Activated T-helper 2 cell treated with anti-CD3 and anti-CD28 coated beads, Interferon-gamma antibody, Interleukin-2, Interleukin-4, amounts not matched to agents 10 μg/mL and 5 μg/mL and 100 μg/mL, durations not matched to agents 14 hours and 24 hours and 36 hours (primary cell): ENCODE measurements around the gene OSTM1. TPM values are rescaled to one million over a fixed set of nuclear protein-coding genes. Genes with fewer than 3 reads are reported as not detected.

Experiments used
- DNase-seq: peaks from one replicate; pipeline ENCODE4 v3.0.0; 2021; ENCODE audit warnings: low spot score
- H3K27ac Mint-ChIP-seq: one replicate; pipeline ENCODE4 v1.8.0; 2021; ENCODE audit warnings: mixed read lengths
- H3K27me3 Mint-ChIP-seq: one replicate; pipeline ENCODE4 v1.8.0; 2021; ENCODE audit warnings: low read depth, mixed read lengths
- H3K36me3 Mint-ChIP-seq: one replicate; pipeline ENCODE4 v1.8.0; 2021; ENCODE audit warnings: low read depth, mixed read lengths
- H3K4me1 Mint-ChIP-seq: one replicate; pipeline ENCODE4 v1.8.0; 2021; ENCODE audit warnings: low read depth, mixed read lengths
- H3K4me3 Mint-ChIP-seq: one replicate; pipeline ENCODE4 v1.8.0; 2021; ENCODE audit warnings: low read depth, mild to moderate bottlenecking, moderate library complexity, mixed read lengths
- H3K9me3 Mint-ChIP-seq: one replicate; pipeline ENCODE4 v1.8.0; 2021; ENCODE audit warnings: mixed read lengths
- intact Hi-C: fragments of 100-400 bp; cut with micrococcal nuclease; formaldehyde crosslinking; loops from one replicate; pipeline ENCODE4 v1.15.1; 2023
- total RNA-seq: library from RNA; stranded (reverse); gene quantifications from 2 replicates; pipeline ENCODE4 v1.2.3, GENCODE V29; 2022

Gene OSTM1, protein sequence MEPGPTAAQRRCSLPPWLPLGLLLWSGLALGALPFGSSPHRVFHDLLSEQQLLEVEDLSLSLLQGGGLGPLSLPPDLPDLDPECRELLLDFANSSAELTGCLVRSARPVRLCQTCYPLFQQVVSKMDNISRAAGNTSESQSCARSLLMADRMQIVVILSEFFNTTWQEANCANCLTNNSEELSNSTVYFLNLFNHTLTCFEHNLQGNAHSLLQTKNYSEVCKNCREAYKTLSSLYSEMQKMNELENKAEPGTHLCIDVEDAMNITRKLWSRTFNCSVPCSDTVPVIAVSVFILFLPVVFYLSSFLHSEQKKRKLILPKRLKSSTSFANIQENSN
- 15.5 and 16.4 TPM in 2 replicates for total RNA-seq

DNA sequence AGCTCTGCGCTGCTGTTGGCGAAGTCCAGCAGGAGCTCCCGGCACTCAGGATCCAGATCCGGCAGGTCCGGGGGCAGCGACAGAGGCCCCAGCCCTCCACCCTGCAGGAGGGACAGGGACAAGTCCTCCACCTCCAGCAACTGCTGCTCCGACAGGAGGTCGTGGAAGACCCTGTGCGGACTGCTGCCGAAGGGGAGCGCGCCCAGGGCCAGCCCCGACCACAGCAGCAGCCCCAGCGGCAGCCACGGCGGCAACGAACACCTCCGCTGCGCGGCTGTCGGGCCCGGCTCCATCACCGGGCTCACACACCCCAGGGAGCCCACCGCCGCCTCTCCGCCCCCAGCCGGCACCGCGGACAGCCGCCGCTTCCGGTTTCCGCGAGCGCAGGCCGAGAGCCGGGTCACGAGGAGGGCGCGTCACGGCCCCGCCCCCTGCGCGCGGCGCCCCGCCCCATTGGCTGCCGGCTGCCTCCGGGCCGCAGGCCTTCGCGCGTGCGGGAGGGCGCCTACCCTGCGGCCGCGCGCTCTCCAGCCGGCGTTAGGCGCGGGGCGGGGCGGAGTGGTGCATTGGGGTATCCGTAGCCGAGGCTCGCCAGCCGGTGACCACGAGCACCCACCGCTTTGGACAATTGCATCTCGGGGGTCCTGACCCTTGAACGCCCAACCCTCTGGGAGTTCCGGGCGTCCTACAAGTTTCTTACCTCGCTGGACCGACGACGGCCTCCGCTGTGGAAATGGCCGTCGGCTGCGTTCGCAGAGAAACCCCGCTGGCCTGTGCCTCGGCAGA is at the start of gene OSTM1:
Gene OSTM1 (minus strand): TSS at position 383 of the 786 bp plus-strand sequence. CDS start 90 bp downstream, at position 293.
- intact Hi-C loops: loop anchor here (1.0 to 10.0 kb wide), 2 partner anchors 116 to 1310 kb away; partner anchors contain the start of genes CD164 and SEC63
- Mint-ChIP-seq H3K36me3 (peaks cover 2% of the 10 kb centered on the region), H3K4me1 (peaks cover 18% of the 10 kb centered on the region), H3K27ac (peak within 1 kb of the TSS; percentile 28), H3K9me3 (no peaks in the 10 kb centered on the region), H3K4me3 (peak within 1 kb of the TSS; percentile 78), H3K27me3 (peaks cover 22% of the 10 kb centered on the region)
- DNase-seq: peak; percentile 92

DNA sequence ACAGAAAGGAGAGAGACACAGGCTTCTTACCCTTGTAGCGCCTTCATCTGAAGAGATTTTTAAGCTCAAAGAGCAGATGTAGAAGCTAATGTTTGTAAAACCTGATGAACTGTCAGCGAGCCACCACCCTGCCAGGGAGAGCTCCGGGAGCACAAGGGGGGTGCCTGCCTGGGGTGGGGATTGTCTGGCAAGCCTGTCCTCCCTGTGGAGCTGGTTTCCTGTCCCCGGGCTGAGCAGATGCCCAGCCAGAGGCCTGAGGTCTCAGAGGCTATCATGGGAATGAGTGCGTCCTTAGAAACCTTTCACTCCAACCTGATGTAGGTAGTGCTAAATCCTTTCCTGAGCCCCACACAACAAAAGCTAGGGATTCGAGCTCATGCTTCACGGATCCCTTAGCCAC is 49.4 kb upstream of the OSTM1 start:
- Mint-ChIP-seq H3K4me3 (no peak overlapping the region), H3K4me1 (peaks cover 2% of the 10 kb centered on the region), H3K27me3 (peaks cover 89% of the 10 kb centered on the region), H3K36me3 (no peaks in the 10 kb centered on the region), H3K27ac (no peak overlapping the region), H3K9me3 (no peaks in the 10 kb centered on the region)
- intact Hi-C loops: no loop called here
- DNase-seq: no peak

DNA sequence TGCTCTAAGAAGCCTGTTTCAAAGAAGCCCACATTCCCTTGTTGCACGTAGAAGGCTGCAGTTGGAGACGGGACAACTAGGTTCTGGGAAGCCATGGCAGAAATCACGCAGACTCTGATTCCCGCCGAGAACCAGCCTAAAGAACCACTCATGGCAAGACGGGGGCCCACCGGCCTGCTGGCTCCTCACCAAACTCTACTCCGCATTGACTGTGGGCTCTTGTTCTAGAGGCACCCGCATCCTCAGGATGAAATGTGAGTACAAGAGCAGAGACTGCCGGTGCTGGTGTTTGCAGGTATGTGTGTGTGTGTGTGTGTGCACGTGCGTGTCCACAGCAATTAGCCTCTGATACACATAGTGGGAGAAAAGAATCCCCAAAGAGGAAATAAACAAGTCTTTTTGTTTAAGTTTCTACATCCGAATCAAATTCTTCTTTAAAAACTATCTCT is 49.0 kb upstream of the OSTM1 start:
- Mint-ChIP-seq H3K9me3 (no peaks in the 10 kb centered on the region), H3K36me3 (no peaks in the 10 kb centered on the region), H3K27me3 (peaks cover 88% of the 10 kb centered on the region), H3K4me1 (peaks cover 6% of the 10 kb centered on the region), H3K27ac (no peak overlapping the region), H3K4me3 (no peak overlapping the region)
- no peak for DNase-seq
- intact Hi-C loops: no loop called here

DNA sequence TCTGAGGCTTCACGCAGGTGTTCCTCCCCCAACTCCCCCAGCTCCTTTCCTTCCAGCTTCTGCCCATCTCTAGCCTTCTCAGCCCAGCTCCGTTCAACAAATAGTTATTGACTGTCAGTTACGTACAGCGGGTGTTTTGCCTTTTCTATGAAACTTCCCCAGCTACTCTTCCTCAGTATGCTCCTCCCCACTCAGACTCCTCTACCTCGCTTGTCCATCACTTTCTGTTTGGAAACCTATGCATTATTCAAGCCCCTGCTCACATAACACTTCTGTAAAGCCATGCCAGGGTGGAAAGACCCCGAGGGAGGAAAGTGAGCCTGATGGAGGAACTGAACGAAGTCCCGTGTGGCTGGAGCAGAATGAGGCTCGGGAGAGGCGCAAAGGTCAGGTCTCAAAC is 47.1 kb upstream of the OSTM1 start:
- no peak for DNase-seq
- Mint-ChIP-seq H3K9me3 (no peaks in the 10 kb centered on the region), H3K27me3 (peaks cover 85% of the 10 kb centered on the region), H3K4me1 (peaks cover 13% of the 10 kb centered on the region), H3K36me3 (peaks cover 4% of the 10 kb centered on the region), H3K27ac (no peak overlapping the region), H3K4me3 (no peak overlapping the region)
- intact Hi-C loops: no loop called here

DNA sequence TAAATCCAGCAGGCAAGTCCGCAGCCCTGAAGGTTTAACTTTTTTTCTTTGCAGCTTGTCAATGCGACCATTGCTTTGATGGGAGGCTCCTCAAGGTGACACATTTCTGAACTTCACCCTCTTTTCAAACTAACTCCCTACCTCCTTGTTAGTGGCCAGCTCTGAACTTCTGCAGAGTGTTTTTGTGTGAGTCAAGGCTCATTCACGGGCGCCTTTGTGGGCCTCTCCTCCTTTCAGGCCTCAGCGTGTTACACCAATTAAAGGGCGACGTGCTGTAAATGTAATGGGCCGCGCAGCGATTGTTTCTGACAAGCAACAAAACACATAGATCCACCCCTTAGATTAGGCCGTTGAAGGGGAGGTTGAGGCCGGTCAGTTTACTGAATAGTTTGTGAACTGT is 45.8 kb upstream of the OSTM1 start:
- H3K4me3 Mint-ChIP-seq: no peak overlapping the region
- H3K4me1 Mint-ChIP-seq: peaks cover 20% of the 10 kb centered on the region
- no peak for DNase-seq

DNA sequence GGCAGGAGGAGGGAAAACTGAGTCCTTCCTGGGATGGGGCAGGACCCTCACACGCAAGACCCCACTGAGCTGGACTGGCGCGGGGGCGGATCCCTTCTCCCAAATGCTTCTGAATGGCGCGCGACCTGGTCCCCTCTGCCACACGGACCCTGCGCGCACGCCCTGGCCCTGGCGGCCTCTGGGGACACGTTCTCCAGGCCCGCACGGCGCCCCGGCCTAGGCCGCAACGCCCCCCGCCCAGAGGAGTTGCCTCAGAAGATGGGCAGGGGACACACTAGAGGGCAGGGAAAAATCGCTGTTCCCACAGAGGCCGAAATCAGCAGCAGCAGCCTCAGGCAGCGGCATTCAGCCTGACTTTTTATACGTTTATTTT is 45.2 kb upstream of the OSTM1 start:
- H3K4me3 Mint-ChIP-seq: no peak overlapping the region
- peaks cover 4% of the 10 kb centered on the region for H3K36me3 Mint-ChIP-seq
- DNase-seq: no peak
- H3K4me1 Mint-ChIP-seq: peaks cover 26% of the 10 kb centered on the region
- intact Hi-C loops: loop anchor here (2.0 to 10.0 kb wide), 2 partner anchors 37 to 375 kb away; no protein-coding TSS in a partner anchor
- no peaks in the 10 kb centered on the region for H3K9me3 Mint-ChIP-seq
- no peak overlapping the region for H3K27ac Mint-ChIP-seq
- H3K27me3 Mint-ChIP-seq: peaks cover 87% of the 10 kb centered on the region

More for the DNA sequence above, 45.8 kb upstream of the OSTM1 start:
- peaks cover 4% of the 10 kb centered on the region for H3K36me3 Mint-ChIP-seq
- peaks cover 87% of the 10 kb centered on the region for H3K27me3 Mint-ChIP-seq
- no peak overlapping the region for H3K27ac Mint-ChIP-seq
- H3K9me3 Mint-ChIP-seq: no peaks in the 10 kb centered on the region
- intact Hi-C loops: no loop called here

DNA sequence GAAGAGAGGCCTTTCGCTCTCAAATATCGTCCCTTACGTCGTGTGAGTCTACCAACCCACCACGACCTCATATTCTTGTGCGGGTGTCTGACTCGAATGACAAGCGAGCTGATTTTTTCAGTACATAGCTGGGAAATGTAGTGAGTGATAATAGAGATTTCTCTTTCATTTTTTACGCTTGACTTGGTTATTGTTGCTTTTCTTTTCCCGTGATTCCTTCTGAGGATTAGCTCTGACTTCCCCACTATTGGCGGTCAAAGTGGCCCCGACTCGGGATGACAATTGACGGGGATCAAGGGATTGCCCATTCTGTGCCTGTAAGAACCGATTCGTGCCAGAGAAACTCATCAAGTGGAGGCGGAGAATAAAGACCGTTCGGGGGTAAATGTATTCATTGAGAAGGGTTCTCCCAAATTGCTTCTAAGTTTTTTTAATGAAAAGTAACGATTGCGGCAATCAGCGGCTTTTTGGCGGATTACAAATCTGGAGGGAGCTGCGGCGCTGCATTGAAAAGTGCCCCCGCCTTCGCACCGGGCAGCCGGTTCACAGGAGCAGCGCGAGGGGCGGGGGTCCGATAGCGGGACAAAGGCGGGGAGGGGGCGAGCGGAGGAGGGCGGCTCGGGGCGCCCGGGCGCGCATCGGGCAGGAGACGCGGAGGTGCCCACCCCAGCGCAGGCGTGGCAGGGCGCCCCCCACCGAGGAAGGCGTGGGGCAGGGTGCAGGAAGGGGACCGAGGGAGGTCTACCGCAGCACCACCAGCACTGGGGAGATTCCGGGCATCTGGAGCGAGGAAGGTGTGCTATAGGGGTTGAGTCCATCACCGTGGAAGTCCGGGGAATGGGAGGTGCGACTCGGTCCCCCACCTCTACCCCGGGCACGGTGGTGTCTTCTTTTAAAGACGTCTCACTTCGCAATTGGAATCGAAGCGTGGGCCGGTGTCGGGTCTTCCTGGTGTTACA is 44.5 kb upstream of the OSTM1 start:
- Mint-ChIP-seq H3K27me3 (peaks cover 88% of the 10 kb centered on the region), H3K27ac (no peak overlapping the region), H3K4me3 (peak overlapping the region; percentile 69), H3K9me3 (no peaks in the 10 kb centered on the region), H3K4me1 (peaks cover 30% of the 10 kb centered on the region), H3K36me3 (peaks cover 4% of the 10 kb centered on the region)
- intact Hi-C loops: loop anchor here (2.0 to 10.0 kb wide), 2 partner anchors 38 to 376 kb away; no protein-coding TSS in a partner anchor
- no peak for DNase-seq

DNA sequence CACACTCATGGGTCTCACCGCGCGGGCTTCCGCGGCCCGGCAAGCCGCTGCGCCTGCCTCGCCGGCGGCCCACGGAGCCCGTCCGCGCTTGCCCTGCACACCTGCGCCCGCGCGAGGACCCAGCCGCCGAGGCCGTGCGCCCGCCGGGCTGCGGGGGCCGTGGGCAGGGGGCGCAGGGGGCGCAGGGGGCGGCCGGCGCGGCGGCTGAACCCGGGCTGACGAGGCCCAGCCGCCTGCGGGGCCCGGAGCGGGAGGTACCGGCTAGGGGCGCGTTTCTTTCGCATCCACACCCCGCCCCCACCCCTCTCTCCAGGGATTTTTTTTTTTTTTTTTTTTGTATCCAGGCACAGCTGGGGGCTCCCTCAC is 43.8 kb upstream of the OSTM1 start:
- Mint-ChIP-seq H3K36me3 (peaks cover 4% of the 10 kb centered on the region), H3K9me3 (no peaks in the 10 kb centered on the region), H3K27me3 (peaks cover 88% of the 10 kb centered on the region), H3K4me1 (peaks cover 32% of the 10 kb centered on the region), H3K4me3 (peak overlapping the region; percentile 81), H3K27ac (no peak overlapping the region)
- DNase-seq: no peak
- intact Hi-C loops: loop anchor here (2.0 to 10.0 kb wide), 2 partner anchors 38 to 376 kb away; no protein-coding TSS in a partner anchor

DNA sequence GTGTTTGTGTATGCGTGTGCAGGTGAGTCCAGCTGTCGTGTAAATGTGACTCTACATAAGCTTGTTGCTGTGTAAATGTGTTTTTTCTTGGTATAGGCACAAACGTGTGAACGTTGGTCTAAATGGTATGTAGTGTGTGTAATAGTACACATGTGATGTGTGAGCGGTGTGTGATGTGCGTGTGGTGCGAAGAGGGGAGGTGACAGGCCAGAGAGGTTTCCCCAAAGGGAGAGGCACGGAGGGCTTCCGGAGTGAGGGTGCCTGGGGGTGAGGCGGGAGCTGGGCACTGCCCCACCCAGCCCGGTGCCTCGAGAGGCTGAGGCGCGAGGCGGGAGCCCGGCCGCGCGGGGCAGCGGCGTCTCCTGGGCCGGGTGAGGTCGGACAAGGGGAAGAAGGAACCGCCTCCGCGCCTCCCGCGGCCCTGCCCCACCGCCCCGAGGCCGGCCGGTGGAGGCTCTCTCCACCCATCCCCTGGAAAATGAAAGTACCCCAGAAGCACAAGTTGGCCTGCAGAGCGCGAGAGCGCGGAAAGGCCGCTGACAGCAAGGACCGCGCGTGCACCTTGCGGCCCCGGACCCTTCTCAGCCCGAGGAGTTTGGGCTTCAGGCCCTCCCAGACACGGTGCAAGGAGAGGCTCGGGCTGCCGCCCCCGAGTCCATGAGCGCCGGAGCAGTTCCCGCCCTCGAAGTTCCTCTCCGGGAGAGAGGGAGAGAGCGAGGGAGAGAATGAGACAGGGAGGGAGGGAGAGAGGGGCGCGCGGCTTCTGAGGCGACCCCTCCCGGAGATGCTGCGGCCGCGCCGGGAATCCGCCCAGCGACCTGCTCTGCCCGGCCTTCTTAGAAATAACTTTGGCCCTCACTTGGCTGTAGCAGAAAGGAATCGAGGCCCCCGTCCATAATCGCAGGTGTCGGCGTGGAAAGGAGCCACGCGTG is 43.2 kb upstream of the OSTM1 start:
- Mint-ChIP-seq H3K4me1 (peaks cover 32% of the 10 kb centered on the region), H3K36me3 (peaks cover 4% of the 10 kb centered on the region), H3K27ac (peak overlapping the region; percentile 11), H3K4me3 (peak overlapping the region; percentile 81), H3K9me3 (no peaks in the 10 kb centered on the region), H3K27me3 (peaks cover 88% of the 10 kb centered on the region)
- intact Hi-C loops: loop anchor here (2.0 to 10.0 kb wide), 3 partner anchors 39 to 377 kb away; no protein-coding TSS in a partner anchor
- no peak for DNase-seq

DNA sequence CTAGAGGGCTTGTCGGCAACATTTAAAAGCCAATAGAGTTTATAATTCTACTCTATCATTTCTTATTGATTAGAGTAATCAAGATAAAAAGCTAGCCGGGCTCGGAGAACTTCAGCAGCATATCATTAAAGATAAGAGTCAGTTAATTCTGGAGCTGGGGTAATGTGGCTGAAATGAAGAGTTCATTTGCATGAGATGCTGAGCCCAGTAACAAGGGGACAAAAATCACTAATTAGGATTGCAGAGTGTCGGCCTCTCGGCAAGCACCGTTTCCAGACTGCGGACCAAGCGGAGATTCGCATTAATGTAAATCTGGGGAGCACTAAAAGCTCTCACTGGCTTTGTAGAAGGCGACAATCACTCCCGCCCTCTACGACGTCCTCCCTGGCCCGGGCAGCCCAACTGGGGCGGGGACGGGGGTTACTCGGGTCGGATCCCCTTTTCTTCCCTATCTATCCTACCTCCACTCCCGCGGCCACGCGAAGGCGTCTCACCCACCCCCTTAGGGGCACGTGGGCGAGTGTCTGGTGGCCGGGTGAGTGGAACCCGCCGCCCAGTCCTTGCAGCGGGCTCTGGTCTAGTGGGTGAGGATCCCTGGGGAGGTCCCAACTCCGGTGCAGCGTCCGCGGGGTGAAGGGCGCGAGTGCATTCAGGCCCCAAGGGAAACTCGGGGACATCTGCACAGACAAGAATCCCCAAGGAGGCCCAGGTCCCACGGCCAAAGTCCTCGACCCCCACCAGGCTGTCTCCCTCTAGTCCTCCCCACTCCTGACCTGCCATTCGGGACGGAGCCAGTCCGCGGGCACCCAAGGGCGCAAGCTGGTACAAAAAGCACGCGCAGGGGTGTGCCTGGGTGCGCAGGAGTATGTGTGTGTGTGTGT is 42.2 kb upstream of the OSTM1 start:
- Mint-ChIP-seq H3K36me3 (peaks cover 4% of the 10 kb centered on the region), H3K27ac (peak overlapping the region; percentile 11), H3K4me1 (peaks cover 32% of the 10 kb centered on the region), H3K9me3 (no peaks in the 10 kb centered on the region), H3K27me3 (peaks cover 88% of the 10 kb centered on the region), H3K4me3 (peak overlapping the region; percentile 81)
- no peak for DNase-seq
- intact Hi-C loops: loop anchor here (2.0 to 10.0 kb wide), 2 partner anchors 52 to 378 kb away; no protein-coding TSS in a partner anchor
